Measurements from ENCODE around the gene DLL1. TPM values are rescaled to one million over a fixed set of nuclear protein-coding genes. Genes with fewer than 3 reads are reported as not detected.
A peak's percentile ranks its signal among the peaks of the same experiment; 100 is the strongest.
"Not testable (repeated sequence)": the region's sequence is repeated elsewhere in the genome, so short reads cannot be mapped to it uniquely, and the experiment has no call there.

Gene DLL1
- 10 to 100 TPM; 40.6 to 53.7 (median 47.5) TPM for total RNA-seq

GRCh38 chr6:170290296-170291128 is at the start of gene DLL1:
TSS of gene DLL1 (minus strand) at chr6:170291078. CDS start at chr6:170290139, 939 bp downstream.
- intact Hi-C loops (cut with DNase I; ENCODE audit: low total_unique reads), result no loop called here
- no peak for TF ChIP-seq POLR2A (IDR thresholded peaks at IDR 0.05)
- TF ChIP-seq, protein P1, sequence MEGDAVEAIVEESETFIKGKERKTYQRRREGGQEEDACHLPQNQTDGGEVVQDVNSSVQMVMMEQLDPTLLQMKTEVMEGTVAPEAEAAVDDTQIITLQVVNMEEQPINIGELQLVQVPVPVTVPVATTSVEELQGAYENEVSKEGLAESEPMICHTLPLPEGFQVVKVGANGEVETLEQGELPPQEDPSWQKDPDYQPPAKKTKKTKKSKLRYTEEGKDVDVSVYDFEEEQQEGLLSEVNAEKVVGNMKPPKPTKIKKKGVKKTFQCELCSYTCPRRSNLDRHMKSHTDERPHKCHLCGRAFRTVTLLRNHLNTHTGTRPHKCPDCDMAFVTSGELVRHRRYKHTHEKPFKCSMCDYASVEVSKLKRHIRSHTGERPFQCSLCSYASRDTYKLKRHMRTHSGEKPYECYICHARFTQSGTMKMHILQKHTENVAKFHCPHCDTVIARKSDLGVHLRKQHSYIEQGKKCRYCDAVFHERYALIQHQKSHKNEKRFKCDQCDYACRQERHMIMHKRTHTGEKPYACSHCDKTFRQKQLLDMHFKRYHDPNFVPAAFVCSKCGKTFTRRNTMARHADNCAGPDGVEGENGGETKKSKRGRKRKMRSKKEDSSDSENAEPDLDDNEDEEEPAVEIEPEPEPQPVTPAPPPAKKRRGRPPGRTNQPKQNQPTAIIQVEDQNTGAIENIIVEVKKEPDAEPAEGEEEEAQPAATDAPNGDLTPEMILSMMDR (IDR thresholded peaks at IDR 0.05), result no peak
- WGBS, 2 donors, result 0 to 1% methylated on average over 53 to 54 of the region's 83 CpGs
- peak in 1 of 2 donors; percentile 42 for DNase-seq (ENCODE audit: low spot score in 2 of 2)
- H3K4me3 ChIP-seq (ENCODE audit: low read depth, poor library complexity, severe bottlenecking), result peak within 1 kb of the TSS; percentile 72

GRCh38 chr6:170335199-170335598 is 44.3 kb upstream of the DLL1 start:
- intact Hi-C loops (cut with DNase I; ENCODE audit: low total_unique reads), result not testable (repeated sequence)

GRCh38 chr6:170329321-170329720 is 38.4 kb upstream of the DLL1 start:
- TF ChIP-seq, protein P1 (IDR thresholded peaks at IDR 0.05), result no peak
- no peak for TF ChIP-seq POLR2A (IDR thresholded peaks at IDR 0.05)
- H3K4me3 ChIP-seq (ENCODE audit: low read depth, poor library complexity, severe bottlenecking), result no peak overlapping the region
- WGBS, 2 donors, result 88 to 90% methylated on average over 8 of the region's 8 CpGs
- intact Hi-C loops (cut with DNase I; ENCODE audit: low total_unique reads), result no loop called here
- DNase-seq (ENCODE audit: low spot score in 2 of 2), result no peak

More at GRCh38 chr6:170335199-170335598, 44.3 kb upstream of the DLL1 start:
- DNase-seq (ENCODE audit: low spot score in 2 of 2); H3K4me3 ChIP-seq (ENCODE audit: low read depth, poor library complexity, severe bottlenecking): not testable (repeated sequence)
- WGBS, 2 donors, result 96 to 97% methylated on average over 3 of the region's 3 CpGs

DNA sequence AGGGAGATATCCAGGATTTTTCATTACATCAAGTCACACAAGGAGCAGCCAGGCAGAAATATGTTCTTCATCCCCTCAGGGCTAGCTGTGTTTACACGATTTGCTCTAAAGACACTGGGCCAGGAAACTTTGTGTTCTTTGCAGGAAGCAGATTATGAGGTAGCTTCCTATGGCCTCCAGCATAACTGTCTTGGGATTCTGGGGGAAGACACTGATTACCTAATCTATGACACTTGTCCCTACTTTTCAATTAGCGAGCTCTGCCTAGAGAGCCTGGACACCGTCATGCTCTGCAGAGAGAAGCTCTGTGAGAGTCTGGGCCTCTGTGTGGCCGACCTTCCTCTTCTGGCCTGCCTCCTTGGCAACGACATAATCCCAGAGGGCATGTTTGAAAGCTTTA is 26.8 kb upstream of the DLL1 start:
- no peak for DNase-seq (ENCODE audit: low spot score in 2 of 2)

GRCh38 chr6:170317076-170317475 is 26.2 kb upstream of the DLL1 start:
- no peak overlapping the region for H3K4me3 ChIP-seq (ENCODE audit: low read depth, poor library complexity, severe bottlenecking)
- intact Hi-C loops (cut with DNase I; ENCODE audit: low total_unique reads), result no loop called here
- 41 to 42% methylated on average over 1 of the region's 1 CpG for WGBS, 2 donors
- DNase-seq (ENCODE audit: low spot score in 2 of 2), result no peak
- no peak for TF ChIP-seq POLR2A (IDR thresholded peaks at IDR 0.05)
- TF ChIP-seq, protein P1 (IDR thresholded peaks at IDR 0.05), result no peak

More for the DNA sequence above, 26.8 kb upstream of the DLL1 start:
- WGBS, 2 donors, result 60 to 63% methylated on average over 5 of the region's 5 CpGs
- intact Hi-C loops (cut with DNase I; ENCODE audit: low total_unique reads), result no loop called here
- TF ChIP-seq POLR2A (IDR thresholded peaks at IDR 0.05), result no peak
- TF ChIP-seq, protein P1 (IDR thresholded peaks at IDR 0.05), result no peak
- no peak overlapping the region for H3K4me3 ChIP-seq (ENCODE audit: low read depth, poor library complexity, severe bottlenecking)

GRCh38 chr6:170316071-170316470 is 25.2 kb upstream of the DLL1 start:
- no peak overlapping the region for H3K4me3 ChIP-seq (ENCODE audit: low read depth, poor library complexity, severe bottlenecking)
- intact Hi-C loops (cut with DNase I; ENCODE audit: low total_unique reads), result no loop called here
- no peak for DNase-seq (ENCODE audit: low spot score in 2 of 2)
- no peak for TF ChIP-seq POLR2A (IDR thresholded peaks at IDR 0.05)
- TF ChIP-seq, protein P1 (IDR thresholded peaks at IDR 0.05), result no peak
- 94 to 95% methylated on average over 4 of the region's 4 CpGs for WGBS, 2 donors
